ENCODE measurements around the gene DOCK11. TPM values are rescaled to one million over a fixed set of nuclear protein-coding genes. Genes with fewer than 3 reads are reported as not detected.

DOCK11 gene
- total and polyA plus RNA-seq, 9 of the 15 experiments (the other 6 are each of a cell fraction or from before 2014, with no cell fraction given) = 41.8 to 77.8 (median 50.9) TPM

DNA sequence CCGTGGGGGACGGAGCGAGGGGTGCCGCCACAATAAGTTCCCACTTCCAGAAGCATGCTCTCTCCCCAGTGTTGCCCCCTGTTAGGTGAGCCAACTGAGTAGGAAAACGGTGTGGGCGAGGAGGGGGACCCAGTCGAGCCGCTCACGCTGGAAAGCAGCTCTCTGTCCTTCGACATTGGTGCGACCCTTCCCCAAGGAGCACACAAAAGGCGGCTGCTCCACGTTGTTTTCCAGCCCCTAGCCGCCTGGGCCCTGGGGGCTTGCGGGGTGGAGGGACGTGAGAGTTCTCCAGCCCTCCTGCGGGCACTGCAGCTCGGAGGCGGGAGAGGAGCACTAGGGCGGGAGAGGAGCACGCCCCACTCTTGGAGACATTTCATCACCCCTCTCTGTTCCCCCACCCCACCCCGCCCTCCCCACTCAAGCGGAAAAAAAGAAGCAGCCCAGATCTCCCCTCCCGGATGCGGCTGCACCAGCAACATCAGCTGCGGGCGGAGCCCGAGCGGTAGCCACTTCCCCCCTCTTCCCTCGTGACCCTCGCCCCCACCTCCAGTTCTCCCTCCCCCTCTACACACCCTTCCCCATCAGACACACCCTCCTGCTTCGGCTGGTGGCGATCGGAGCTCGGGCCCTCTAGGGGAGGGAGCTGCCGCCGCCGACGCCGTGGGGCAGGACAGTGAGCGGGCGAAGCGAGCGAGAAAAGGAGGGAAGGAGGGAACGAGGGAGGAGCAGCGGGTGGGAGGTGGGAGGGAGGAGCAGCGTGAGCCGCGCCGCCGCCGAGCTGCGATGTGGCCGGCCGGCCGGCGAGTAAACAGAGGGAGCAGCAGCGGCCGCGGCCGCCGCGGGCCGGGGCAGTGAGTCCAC lies at the start of gene DOCK11 (continued):
- TF ChIP-seq, protein P1, sequence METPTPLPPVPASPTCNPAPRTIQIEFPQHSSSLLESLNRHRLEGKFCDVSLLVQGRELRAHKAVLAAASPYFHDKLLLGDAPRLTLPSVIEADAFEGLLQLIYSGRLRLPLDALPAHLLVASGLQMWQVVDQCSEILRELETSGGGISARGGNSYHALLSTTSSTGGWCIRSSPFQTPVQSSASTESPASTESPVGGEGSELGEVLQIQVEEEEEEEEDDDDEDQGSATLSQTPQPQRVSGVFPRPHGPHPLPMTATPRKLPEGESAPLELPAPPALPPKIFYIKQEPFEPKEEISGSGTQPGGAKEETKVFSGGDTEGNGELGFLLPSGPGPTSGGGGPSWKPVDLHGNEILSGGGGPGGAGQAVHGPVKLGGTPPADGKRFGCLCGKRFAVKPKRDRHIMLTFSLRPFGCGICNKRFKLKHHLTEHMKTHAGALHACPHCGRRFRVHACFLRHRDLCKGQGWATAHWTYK (CRISPR knock-in tag; IDR thresholded peaks at IDR 0.05) = no peak
- TF ChIP-seq, protein P2, sequence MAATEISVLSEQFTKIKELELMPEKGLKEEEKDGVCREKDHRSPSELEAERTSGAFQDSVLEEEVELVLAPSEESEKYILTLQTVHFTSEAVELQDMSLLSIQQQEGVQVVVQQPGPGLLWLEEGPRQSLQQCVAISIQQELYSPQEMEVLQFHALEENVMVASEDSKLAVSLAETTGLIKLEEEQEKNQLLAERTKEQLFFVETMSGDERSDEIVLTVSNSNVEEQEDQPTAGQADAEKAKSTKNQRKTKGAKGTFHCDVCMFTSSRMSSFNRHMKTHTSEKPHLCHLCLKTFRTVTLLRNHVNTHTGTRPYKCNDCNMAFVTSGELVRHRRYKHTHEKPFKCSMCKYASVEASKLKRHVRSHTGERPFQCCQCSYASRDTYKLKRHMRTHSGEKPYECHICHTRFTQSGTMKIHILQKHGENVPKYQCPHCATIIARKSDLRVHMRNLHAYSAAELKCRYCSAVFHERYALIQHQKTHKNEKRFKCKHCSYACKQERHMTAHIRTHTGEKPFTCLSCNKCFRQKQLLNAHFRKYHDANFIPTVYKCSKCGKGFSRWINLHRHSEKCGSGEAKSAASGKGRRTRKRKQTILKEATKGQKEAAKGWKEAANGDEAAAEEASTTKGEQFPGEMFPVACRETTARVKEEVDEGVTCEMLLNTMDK (IDR thresholded peaks at IDR 0.05; ENCODE audit: borderline replicate concordance, insufficient read depth, low read depth, low read length, poor library complexity, severe bottlenecking) = peak; percentile 16
- TF ChIP-seq TBL1XR1 (IDR thresholded peaks at IDR 0.05; ENCODE audit: low read length in 2 of 2) (0 out of 4 replicates have a peak, but pooled peaks of 1 of the 2 experiments have one; percentile 40), LARP7 (IDR thresholded peaks at IDR 0.05) (no peak), L3MBTL2 (IDR thresholded peaks at IDR 0.05) (peak; percentile 76), MYNN (IDR thresholded peaks at IDR 0.05) (0 out of 2 replicates have a peak, but pooled peaks have one; percentile 26), MYNN (CRISPR knock-in tag; IDR thresholded peaks at IDR 0.05) (no peak), RCOR1 (IDR thresholded peaks at IDR 0.05; ENCODE audit: borderline replicate concordance in 1 of 2, low read depth in 2 of 2, low read length in 2 of 2) (peak in 1 of 2 experiments; percentile 57; a peak in 1 of 4 replicates), HMGN3 (IDR thresholded peaks at IDR 0.05; ENCODE audit: borderline replicate concordance, extremely low read depth, insufficient read length, low read depth, low read length) (peak; percentile 68), RB1 (IDR thresholded peaks at IDR 0.05; ENCODE audit: low read depth) (0 out of 2 replicates have a peak, but pooled peaks have one; percentile 15), FOXJ2 (tag; IDR thresholded peaks at IDR 0.05) (0 out of 2 replicates have a peak, but pooled peaks have one; percentile 35)
- TF ChIP-seq, protein P3, sequence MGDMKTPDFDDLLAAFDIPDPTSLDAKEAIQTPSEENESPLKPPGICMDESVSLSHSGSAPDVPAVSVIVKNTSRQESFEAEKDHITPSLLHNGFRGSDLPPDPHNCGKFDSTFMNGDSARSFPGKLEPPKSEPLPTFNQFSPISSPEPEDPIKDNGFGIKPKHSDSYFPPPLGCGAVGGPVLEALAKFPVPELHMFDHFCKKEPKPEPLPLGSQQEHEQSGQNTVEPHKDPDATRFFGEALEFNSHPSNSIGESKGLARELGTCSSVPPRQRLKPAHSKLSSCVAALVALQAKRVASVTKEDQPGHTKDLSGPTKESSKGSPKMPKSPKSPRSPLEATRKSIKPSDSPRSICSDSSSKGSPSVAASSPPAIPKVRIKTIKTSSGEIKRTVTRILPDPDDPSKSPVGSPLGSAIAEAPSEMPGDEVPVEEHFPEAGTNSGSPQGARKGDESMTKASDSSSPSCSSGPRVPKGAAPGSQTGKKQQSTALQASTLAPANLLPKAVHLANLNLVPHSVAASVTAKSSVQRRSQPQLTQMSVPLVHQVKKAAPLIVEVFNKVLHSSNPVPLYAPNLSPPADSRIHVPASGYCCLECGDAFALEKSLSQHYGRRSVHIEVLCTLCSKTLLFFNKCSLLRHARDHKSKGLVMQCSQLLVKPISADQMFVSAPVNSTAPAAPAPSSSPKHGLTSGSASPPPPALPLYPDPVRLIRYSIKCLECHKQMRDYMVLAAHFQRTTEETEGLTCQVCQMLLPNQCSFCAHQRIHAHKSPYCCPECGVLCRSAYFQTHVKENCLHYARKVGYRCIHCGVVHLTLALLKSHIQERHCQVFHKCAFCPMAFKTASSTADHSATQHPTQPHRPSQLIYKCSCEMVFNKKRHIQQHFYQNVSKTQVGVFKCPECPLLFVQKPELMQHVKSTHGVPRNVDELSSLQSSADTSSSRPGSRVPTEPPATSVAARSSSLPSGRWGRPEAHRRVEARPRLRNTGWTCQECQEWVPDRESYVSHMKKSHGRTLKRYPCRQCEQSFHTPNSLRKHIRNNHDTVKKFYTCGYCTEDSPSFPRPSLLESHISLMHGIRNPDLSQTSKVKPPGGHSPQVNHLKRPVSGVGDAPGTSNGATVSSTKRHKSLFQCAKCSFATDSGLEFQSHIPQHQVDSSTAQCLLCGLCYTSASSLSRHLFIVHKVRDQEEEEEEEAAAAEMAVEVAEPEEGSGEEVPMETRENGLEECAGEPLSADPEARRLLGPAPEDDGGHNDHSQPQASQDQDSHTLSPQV (IDR thresholded peaks at IDR 0.05) = peak; percentile 12; the same call in 1 of the 2 replicates
- TF ChIP-seq, protein P4, sequence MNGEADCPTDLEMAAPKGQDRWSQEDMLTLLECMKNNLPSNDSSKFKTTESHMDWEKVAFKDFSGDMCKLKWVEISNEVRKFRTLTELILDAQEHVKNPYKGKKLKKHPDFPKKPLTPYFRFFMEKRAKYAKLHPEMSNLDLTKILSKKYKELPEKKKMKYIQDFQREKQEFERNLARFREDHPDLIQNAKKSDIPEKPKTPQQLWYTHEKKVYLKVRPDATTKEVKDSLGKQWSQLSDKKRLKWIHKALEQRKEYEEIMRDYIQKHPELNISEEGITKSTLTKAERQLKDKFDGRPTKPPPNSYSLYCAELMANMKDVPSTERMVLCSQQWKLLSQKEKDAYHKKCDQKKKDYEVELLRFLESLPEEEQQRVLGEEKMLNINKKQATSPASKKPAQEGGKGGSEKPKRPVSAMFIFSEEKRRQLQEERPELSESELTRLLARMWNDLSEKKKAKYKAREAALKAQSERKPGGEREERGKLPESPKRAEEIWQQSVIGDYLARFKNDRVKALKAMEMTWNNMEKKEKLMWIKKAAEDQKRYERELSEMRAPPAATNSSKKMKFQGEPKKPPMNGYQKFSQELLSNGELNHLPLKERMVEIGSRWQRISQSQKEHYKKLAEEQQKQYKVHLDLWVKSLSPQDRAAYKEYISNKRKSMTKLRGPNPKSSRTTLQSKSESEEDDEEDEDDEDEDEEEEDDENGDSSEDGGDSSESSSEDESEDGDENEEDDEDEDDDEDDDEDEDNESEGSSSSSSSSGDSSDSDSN (IDR thresholded peaks at IDR 0.05; ENCODE audit: borderline replicate concordance in 1 of 2, low read depth in 2 of 2, low read length in 2 of 2) = peak in 1 of 2 experiments; percentile 94; a peak in 2 of 4 replicates
